PC-9 (cell line): ENCODE results near the gene FAM111A.

Experiments
- EZH2 ChIP-seq: fragments of 200-600 bp; sonication (generic); IDR thresholded peaks from 2 replicates; pipeline ENCODE4 v1.8.0; 2017; ENCODE audit warnings: antibody characterized with exemption, low read depth
- TF ChIP-seq, protein P1 (sequence below): fragments of 200-600 bp; sonication (generic); conservative IDR thresholded peaks from 2 replicates; pipeline ENCODE4 v1.6.1; 2017; ENCODE audit warnings: mixed run types, antibody characterized with exemption, mild to moderate bottlenecking, moderate library complexity

DNA sequence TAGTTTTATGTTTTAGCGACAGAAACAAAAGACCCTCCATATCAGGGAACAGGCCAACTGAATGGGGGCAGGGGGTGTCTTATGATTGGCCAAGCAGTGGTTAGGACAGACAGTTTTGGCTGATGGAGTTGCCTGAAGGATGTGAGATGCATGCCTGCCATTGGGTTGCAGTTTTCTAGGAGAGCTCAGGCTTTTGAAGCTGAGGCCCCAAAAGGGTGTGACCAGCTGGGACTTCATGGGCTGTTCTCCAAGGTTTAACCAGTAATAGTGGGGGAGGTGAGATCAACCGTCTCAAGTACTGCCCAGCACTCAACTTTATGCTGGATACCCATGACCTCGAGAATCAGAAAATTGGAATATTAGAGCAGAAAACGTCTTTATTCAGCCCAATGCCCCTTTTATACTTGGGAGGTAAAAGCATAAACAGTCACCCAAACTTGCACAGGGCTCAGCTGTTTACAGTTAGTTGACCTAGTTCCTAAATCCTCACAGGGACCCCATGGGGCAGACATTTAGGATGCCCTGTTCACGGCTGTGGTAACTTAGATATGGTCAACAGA is 42.8 kb downstream of the FAM111A start:
- TF ChIP-seq, protein P1, sequence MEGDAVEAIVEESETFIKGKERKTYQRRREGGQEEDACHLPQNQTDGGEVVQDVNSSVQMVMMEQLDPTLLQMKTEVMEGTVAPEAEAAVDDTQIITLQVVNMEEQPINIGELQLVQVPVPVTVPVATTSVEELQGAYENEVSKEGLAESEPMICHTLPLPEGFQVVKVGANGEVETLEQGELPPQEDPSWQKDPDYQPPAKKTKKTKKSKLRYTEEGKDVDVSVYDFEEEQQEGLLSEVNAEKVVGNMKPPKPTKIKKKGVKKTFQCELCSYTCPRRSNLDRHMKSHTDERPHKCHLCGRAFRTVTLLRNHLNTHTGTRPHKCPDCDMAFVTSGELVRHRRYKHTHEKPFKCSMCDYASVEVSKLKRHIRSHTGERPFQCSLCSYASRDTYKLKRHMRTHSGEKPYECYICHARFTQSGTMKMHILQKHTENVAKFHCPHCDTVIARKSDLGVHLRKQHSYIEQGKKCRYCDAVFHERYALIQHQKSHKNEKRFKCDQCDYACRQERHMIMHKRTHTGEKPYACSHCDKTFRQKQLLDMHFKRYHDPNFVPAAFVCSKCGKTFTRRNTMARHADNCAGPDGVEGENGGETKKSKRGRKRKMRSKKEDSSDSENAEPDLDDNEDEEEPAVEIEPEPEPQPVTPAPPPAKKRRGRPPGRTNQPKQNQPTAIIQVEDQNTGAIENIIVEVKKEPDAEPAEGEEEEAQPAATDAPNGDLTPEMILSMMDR, result no peak
- TF ChIP-seq EZH2, result no peak
